PFSK-1 (cell line): ENCODE measurements around the gene NKX2-4.

Experiments used
- FOXP2 ChIP-seq: optimal IDR thresholded peaks from 2 replicates; pipeline ENCODE3; 2011; ENCODE audit warnings: borderline replicate concordance, control low read depth, inconsistent platforms; ENCODE audit not compliant: insufficient read depth; ENCODE audit errors: extremely low read length, extremely low read depth
- POLR2AphosphoS5 ChIP-seq: IDR thresholded peaks from 2 replicates; pipeline ENCODE4 v1.6.1; 2012; ENCODE audit warnings: low read depth, mild to moderate bottlenecking, control low read depth, low read length, moderate library complexity
- REST ChIP-seq, 2 experiments: IDR thresholded peaks; 2 replicates each; pipeline versions ENCODE4 v1.6.1 to v1.8.0; 2011 to 2012; ENCODE audit warnings: low read depth in 2 of 2, low read length in 2 of 2, control low read depth in 1 of 2, inconsistent platforms in 1 of 2, mild to moderate bottlenecking in 1 of 2, moderate library complexity in 1 of 2; ENCODE audit not compliant: insufficient read depth in 1 of 2
- SIN3A ChIP-seq: IDR thresholded peaks from 2 replicates; pipeline ENCODE4 v1.6.1; 2012; ENCODE audit warnings: mild to moderate bottlenecking, low read length, moderate library complexity, borderline replicate concordance; ENCODE audit not compliant: insufficient read depth
- TAF1 ChIP-seq: IDR thresholded peaks from 2 replicates; pipeline ENCODE4 v1.6.1; 2012; ENCODE audit warnings: low read length, control low read depth, borderline replicate concordance; ENCODE audit not compliant: insufficient read depth

NKX2-4 gene

GRCh38 chr20:21435576-21435975 lies 38.2 kb upstream of the NKX2-4 start:
- no peak for TF ChIP-seq REST (IDR thresholded peaks at IDR 0.05; ENCODE audit: insufficient read depth in 1 of 2, low read depth in 2 of 2, low read length in 2 of 2)
- TF ChIP-seq POLR2AphosphoS5, result no peak
- no peak for TF ChIP-seq SIN3A
- TF ChIP-seq FOXP2, result no peak
- no peak for TF ChIP-seq TAF1

- no peak for TF ChIP-seq POLR2AphosphoS5
- TF ChIP-seq TAF1, result no peak
- no peak for TF ChIP-seq SIN3A
Measured at GRCh38 chr20:21433329-21433890, 36.1 kb upstream of the NKX2-4 start.

- TF ChIP-seq FOXP2 (no peak), TAF1 (no peak), REST (IDR thresholded peaks at IDR 0.05; ENCODE audit: insufficient read depth in 1 of 2, low read depth in 2 of 2, low read length in 2 of 2) (no peak), SIN3A (no peak), POLR2AphosphoS5 (no peak)
Measured at GRCh38 chr20:21432911-21433310, 35.6 kb upstream of the NKX2-4 start.

- TF ChIP-seq REST (IDR thresholded peaks at IDR 0.05; ENCODE audit: insufficient read depth in 1 of 2, low read depth in 2 of 2, low read length in 2 of 2) (no peak), TAF1 (no peak), SIN3A (no peak), FOXP2 (no peak), POLR2AphosphoS5 (no peak)
Measured at GRCh38 chr20:21430020-21430419, 32.7 kb upstream of the NKX2-4 start.

- no peak for TF ChIP-seq SIN3A
- TF ChIP-seq FOXP2, result no peak
- TF ChIP-seq POLR2AphosphoS5, result no peak
- no peak for TF ChIP-seq REST (IDR thresholded peaks at IDR 0.05; ENCODE audit: insufficient read depth in 1 of 2, low read depth in 2 of 2, low read length in 2 of 2)
- TF ChIP-seq TAF1, result no peak
Measured at GRCh38 chr20:21424846-21425245, 27.5 kb upstream of the NKX2-4 start.
